SK-N-SH (cell line): Measurements from ENCODE around the gene CD81. TPM values are rescaled to one million over a fixed set of nuclear protein-coding genes. Genes with fewer than 3 reads are reported as not detected.

ENCODE experiments used
- CTCF ChIA-PET: fragments of 300-600, 350-600 bp; formaldehyde crosslinking; extraction: SDS; loops from one replicate; lab custom pipeline; 2021; lab: Yijun Ruan, JAX
- POLR2A ChIA-PET: fragments of 350-600 bp; sonication (Branson Sonifier 250); formaldehyde crosslinking; extraction: SDS; loops from one replicate; lab custom pipeline; 2020; ENCODE audit warnings: antibody characterized with exemption, inconsistent platforms; lab: Yijun Ruan, JAX
- DNase-seq: peaks from one replicate; pipeline ENCODE4 v3.0.0; 2012
- H2AFZ ChIP-seq: fragments of 200-600 bp; sonication (generic); 2 replicates; pipeline ENCODE4 v1.8.1; 2016; ENCODE audit warnings: antibody characterized with exemption, mild to moderate bottlenecking, low read depth
- H3F3A ChIP-seq: fragments of 200-600 bp; sonication (generic); replicated peaks from 2 replicates; pipeline ENCODE3; 2016; ENCODE audit warnings: antibody characterized with exemption, mild to moderate bottlenecking; ENCODE audit not compliant: insufficient read depth
- H3K27ac ChIP-seq, 2 experiments: fragments of 200-500 bp in 1 of 2; fragments of 200-600 bp in 1 of 2; sonication (Bioruptor generic) in 1 of 2; sonication (generic), shearing (Covaris generic) in 1 of 2; 2 replicates each; pipeline versions ENCODE4 v1.5.1 to v1.6.1; 2014 to 2016; ENCODE audit warnings: low read depth in 2 of 2, inconsistent platforms in 1 of 2, low read length in 1 of 2, mild to moderate bottlenecking in 1 of 2, mixed read lengths in 1 of 2
- H3K27me3 ChIP-seq: fragments of 200-600 bp; sonication (generic), shearing (Covaris generic); 2 replicates; pipeline ENCODE4 v1.6.1; 2016; ENCODE audit warnings: mixed run types; ENCODE audit not compliant: insufficient read depth
- H3K36me3 ChIP-seq, 2 experiments: fragments of 200-500 bp in 1 of 2; fragments of 200-600 bp in 1 of 2; sonication (Bioruptor generic) in 1 of 2; sonication (generic) in 1 of 2; replicated peaks in 1 of 2; 2 replicates each; pipeline versions ENCODE3 to v1.5.1; 2014 to 2016; ENCODE audit warnings: low read length in 1 of 2, mild to moderate bottlenecking in 1 of 2; ENCODE audit not compliant: insufficient read depth in 2 of 2, control insufficient read depth in 1 of 2
- H3K4me1 ChIP-seq, 2 experiments: fragments of 200-500 bp in 1 of 2; fragments of 200-600 bp in 1 of 2; sonication (Bioruptor generic) in 1 of 2; sonication (generic), shearing (Covaris generic) in 1 of 2; 2 replicates each; pipeline versions ENCODE4 v1.5.1 to v1.6.1; 2014 to 2016; ENCODE audit warnings: low read depth in 1 of 2, low read length in 1 of 2, mixed run types in 1 of 2; ENCODE audit not compliant: insufficient read depth in 2 of 2, control insufficient read depth in 1 of 2
- H3K4me2 ChIP-seq: fragments of 200-600 bp; sonication (generic), shearing (Covaris generic); 2 replicates; pipeline ENCODE4 v1.6.1; 2017; ENCODE audit warnings: mixed run types
- H3K4me3 ChIP-seq, 2 experiments: fragments of 200-500 bp in 1 of 2; fragments of 200-600 bp in 1 of 2; sonication (Bioruptor generic) in 1 of 2; sonication (generic), shearing (Covaris generic) in 1 of 2; 2 replicates each; pipeline versions ENCODE4 v1.5.1 to v1.8.1; 2014 to 2016; ENCODE audit warnings: low read depth in 2 of 2, inconsistent platforms in 1 of 2, low read length in 1 of 2, mild to moderate bottlenecking in 1 of 2, mixed read lengths in 1 of 2, moderate library complexity in 1 of 2
- H3K79me2 ChIP-seq: fragments of 200-600 bp; sonication (generic); 2 replicates; pipeline ENCODE4 v1.8.1; 2017; ENCODE audit warnings: mild to moderate bottlenecking; ENCODE audit not compliant: insufficient read depth
- H3K9ac ChIP-seq: fragments of 200-600 bp; sonication (generic); 2 replicates; pipeline ENCODE4 v1.6.1; 2017; ENCODE audit warnings: mixed run types
- H3K9me2 ChIP-seq: fragments of 200-600 bp; sonication (generic); 2 replicates; pipeline ENCODE4 v1.6.1; 2017; ENCODE audit warnings: mixed run types
- H3K9me3 ChIP-seq: fragments of 200-600 bp; sonication (generic); 2 replicates; pipeline ENCODE4 v1.6.1; 2017; ENCODE audit warnings: mixed run types, mild to moderate bottlenecking, moderate library complexity
- H4K20me1 ChIP-seq: fragments of 200-600 bp; sonication (generic); 2 replicates; pipeline ENCODE4 v1.6.1; 2017; ENCODE audit warnings: mild to moderate bottlenecking, mixed run types; ENCODE audit not compliant: insufficient read depth
- EP300 ChIP-seq, 2 experiments: IDR thresholded peaks; 2 replicates each; pipeline versions ENCODE4 v1.4.0 to v1.6.1; 2012; ENCODE audit warnings: borderline replicate concordance in 1 of 2, low read depth in 1 of 2, low read length in 1 of 2
- EZH2phosphoT487 ChIP-seq: fragments of 200-600 bp; sonication (generic); IDR thresholded peaks from 2 replicates; pipeline ENCODE4 v1.6.1; 2017; ENCODE audit warnings: low read depth, mixed run types, mild to moderate bottlenecking, antibody characterized with exemption, moderate library complexity, borderline replicate concordance
- FOSL2 ChIP-seq: IDR thresholded peaks from 2 replicates; pipeline ENCODE4 v1.4.0; 2012; ENCODE audit warnings: low read depth, mild to moderate bottlenecking, moderate library complexity, borderline replicate concordance
- GABPA ChIP-seq: IDR thresholded peaks from 2 replicates; pipeline ENCODE4 v1.4.0; 2012; ENCODE audit warnings: low read depth, mild to moderate bottlenecking
- NFIC ChIP-seq: IDR thresholded peaks from 2 replicates; pipeline ENCODE4 v1.4.0; 2012; ENCODE audit warnings: borderline replicate concordance
- POLR2AphosphoS5 ChIP-seq: IDR thresholded peaks from 2 replicates; pipeline ENCODE4 v1.6.1; 2012; ENCODE audit warnings: low read depth, low read length
- RCOR1 ChIP-seq: fragments of 150-350 bp; IDR thresholded peaks from 2 replicates; pipeline ENCODE4 v1.6.1; 2017; ENCODE audit warnings: antibody characterized with exemption, low read length
- RXRA ChIP-seq: IDR thresholded peaks from 2 replicates; pipeline ENCODE4 v1.4.0; 2012; ENCODE audit warnings: low read depth, mild to moderate bottlenecking, borderline replicate concordance
- TEAD4 ChIP-seq: IDR thresholded peaks from 2 replicates; pipeline ENCODE4 v1.4.0; 2012; ENCODE audit warnings: mild to moderate bottlenecking, borderline replicate concordance; ENCODE audit not compliant: insufficient read depth
- YY1 ChIP-seq: IDR thresholded peaks from 2 replicates; pipeline ENCODE4 v1.4.0; 2012; ENCODE audit warnings: low read depth, mild to moderate bottlenecking
- WGBS: methylation state at CpG from one replicate; pipeline ENCODE4 v1.1.6; 2017; ENCODE audit warnings: low lambda C conversion rate; 5-methylcytosine and 5-hydroxymethylcytosine counted together
- polyA plus RNA-seq, 3 experiments: library from polyadenylated mRNA; depleted of rRNA; stranded (reverse); fragments of >200 nt; gene quantifications; 2 replicates each; pipeline ENCODE4 v1.2.3, GENCODE V29; 2012
- TF ChIP-seq, protein P1 (sequence below): fragments of 150-350 bp; IDR thresholded peaks from 2 replicates; pipeline ENCODE4 v1.6.1; 2017; ENCODE audit warnings: antibody characterized with exemption, low read length, low read depth, borderline replicate concordance
- TF ChIP-seq, protein P2 (sequence below): IDR thresholded peaks from 2 replicates; pipeline ENCODE4 v1.4.0; 2012; ENCODE audit warnings: low read depth, borderline replicate concordance

Gene CD81
- polyA plus RNA-seq, 1 of the 3 experiments (the other 2 are of a cell fraction) = 517 TPM

DNA sequence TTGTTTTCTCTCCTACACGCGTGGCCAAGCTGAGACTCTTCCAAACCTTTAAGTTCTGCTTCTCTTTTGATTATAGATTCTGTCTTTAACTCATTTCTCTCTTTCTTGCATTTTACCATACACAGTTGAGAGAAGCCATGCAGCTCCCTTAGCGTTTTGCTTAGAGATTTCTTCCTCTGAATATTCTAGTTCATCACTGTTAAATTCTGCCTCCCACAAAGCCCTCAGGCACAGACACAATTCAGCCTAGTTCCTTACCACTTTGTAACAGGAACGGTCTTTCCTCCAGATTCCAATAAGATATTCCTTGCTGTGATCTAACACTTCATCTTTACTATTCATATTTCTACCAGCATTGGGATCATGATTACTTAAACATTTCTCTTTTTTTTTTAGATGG lies 24.7 kb upstream of the CD81 start:
- Histone ChIP-seq H3K79me2 (no peaks in the 10 kb centered on the region), H3K4me1 (no peaks in the 10 kb centered on the region), H3K27me3 (no peaks in the 10 kb centered on the region), H3K4me3 (no peak overlapping the region), H2AFZ (no peak overlapping the region), H3K27ac (no peak overlapping the region), H4K20me1 (no peaks in the 10 kb centered on the region), H3K36me3 (no peaks in the 10 kb centered on the region), H3F3A (no peaks in the 10 kb centered on the region), H3K9me2 (no peaks in the 10 kb centered on the region), H3K9me3 (no peaks in the 10 kb centered on the region), H3K9ac (no peak overlapping the region), H3K4me2 (no peak overlapping the region)
- TF ChIP-seq TEAD4 (no peak), POLR2AphosphoS5 (no peak)
- WGBS = 67% methylated on average over 4 of the region's 4 CpGs
- CTCF ChIA-PET = no interaction called here
- no peak for DNase-seq
- POLR2A ChIA-PET = no interaction called here

DNA sequence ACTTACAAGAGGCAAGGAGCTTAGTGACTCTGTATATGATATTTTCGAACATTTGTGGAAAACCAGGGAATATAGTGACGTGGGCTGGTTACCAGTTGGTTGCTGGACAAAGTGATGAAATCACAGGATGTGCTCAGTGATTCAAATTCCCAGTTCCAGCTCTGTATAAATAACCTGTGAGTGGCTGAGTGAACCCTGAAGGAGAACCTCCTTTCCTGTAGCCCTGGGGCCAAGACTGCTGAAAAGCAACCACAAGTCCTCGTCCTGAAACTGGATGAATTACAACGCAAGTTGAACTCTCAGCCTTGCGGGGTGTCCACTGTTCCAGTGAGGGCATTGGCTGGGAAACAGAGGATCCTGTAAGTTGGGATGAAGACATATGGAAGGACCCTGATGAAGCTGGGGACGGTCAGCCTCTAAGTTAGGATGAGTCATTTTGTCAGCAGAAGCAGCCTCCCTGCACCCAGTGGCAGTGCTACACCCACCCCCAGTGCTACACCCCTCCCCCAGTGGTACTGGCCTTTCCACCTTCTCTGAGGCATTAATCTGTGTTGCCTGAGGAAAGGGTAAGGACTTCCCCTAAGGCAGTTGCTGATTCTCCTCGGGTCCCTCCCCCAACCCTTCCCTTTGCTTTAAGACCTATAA lies 22.0 kb upstream of the CD81 start:
- H3K9me2 ChIP-seq = no peaks in the 10 kb centered on the region
- H4K20me1 ChIP-seq = no peaks in the 10 kb centered on the region
- no peaks in the 10 kb centered on the region for H3K79me2 ChIP-seq
- H2AFZ ChIP-seq = no peak overlapping the region
- 52% methylated on average over 7 of the region's 7 CpGs for WGBS
- H3K27me3 ChIP-seq = no peaks in the 10 kb centered on the region
- CTCF ChIA-PET = interaction anchor here (1.0 kb wide), 1 partner anchor 64 kb away, joined by 3 read pairs; no protein-coding TSS in a partner anchor
- POLR2A ChIA-PET = no interaction called here
- H3K9ac ChIP-seq = no peak overlapping the region
- no peak overlapping the region for H3K27ac ChIP-seq
- TF ChIP-seq, protein P1, sequence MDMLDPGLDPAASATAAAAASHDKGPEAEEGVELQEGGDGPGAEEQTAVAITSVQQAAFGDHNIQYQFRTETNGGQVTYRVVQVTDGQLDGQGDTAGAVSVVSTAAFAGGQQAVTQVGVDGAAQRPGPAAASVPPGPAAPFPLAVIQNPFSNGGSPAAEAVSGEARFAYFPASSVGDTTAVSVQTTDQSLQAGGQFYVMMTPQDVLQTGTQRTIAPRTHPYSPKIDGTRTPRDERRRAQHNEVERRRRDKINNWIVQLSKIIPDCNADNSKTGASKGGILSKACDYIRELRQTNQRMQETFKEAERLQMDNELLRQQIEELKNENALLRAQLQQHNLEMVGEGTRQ = no peak
- TF ChIP-seq EP300 (IDR thresholded peaks at IDR 0.05; ENCODE audit: borderline replicate concordance in 1 of 2, low read depth in 1 of 2, low read length in 1 of 2) (no peak), POLR2AphosphoS5 (no peak), RCOR1 (no peak), EZH2phosphoT487 (no peak), FOSL2 (no peak), RXRA (no peak), YY1 (no peak), GABPA (no peak), NFIC (no peak)
- TF ChIP-seq, protein P2, sequence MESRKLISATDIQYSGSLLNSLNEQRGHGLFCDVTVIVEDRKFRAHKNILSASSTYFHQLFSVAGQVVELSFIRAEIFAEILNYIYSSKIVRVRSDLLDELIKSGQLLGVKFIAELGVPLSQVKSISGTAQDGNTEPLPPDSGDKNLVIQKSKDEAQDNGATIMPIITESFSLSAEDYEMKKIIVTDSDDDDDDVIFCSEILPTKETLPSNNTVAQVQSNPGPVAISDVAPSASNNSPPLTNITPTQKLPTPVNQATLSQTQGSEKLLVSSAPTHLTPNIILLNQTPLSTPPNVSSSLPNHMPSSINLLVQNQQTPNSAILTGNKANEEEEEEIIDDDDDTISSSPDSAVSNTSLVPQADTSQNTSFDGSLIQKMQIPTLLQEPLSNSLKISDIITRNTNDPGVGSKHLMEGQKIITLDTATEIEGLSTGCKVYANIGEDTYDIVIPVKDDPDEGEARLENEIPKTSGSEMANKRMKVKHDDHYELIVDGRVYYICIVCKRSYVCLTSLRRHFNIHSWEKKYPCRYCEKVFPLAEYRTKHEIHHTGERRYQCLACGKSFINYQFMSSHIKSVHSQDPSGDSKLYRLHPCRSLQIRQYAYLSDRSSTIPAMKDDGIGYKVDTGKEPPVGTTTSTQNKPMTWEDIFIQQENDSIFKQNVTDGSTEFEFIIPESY = no peak
- no peaks in the 10 kb centered on the region for H3K4me1 ChIP-seq
- no peak overlapping the region for H3K4me3 ChIP-seq
- no peaks in the 10 kb centered on the region for H3K9me3 ChIP-seq
- no peaks in the 10 kb centered on the region for H3K36me3 ChIP-seq
- H3K4me2 ChIP-seq = no peak overlapping the region
- H3F3A ChIP-seq = no peaks in the 10 kb centered on the region
- DNase-seq = no peak
